Loucy (cell line): ENCODE measurements around the gene SSTR3.
"Not testable (repeated sequence)": the region's sequence is repeated elsewhere in the genome, so short reads cannot be mapped to it uniquely, and the experiment has no call there.

Experiments
- H2AFZ ChIP-seq: fragments of 200-600 bp; sonication (generic); 2 replicates; pipeline ENCODE4 v1.6.0; 2016; ENCODE audit warnings: antibody characterized with exemption, mild to moderate bottlenecking, low read length, moderate library complexity
- H3F3A ChIP-seq: fragments of 200-600 bp; 2 replicates; pipeline ENCODE4 v1.6.0; 2016; ENCODE audit warnings: antibody characterized with exemption, low read depth, mild to moderate bottlenecking
- H3K27me3 ChIP-seq: fragments of 200-600 bp; sonication (generic); 2 replicates; pipeline ENCODE4 v1.6.1; 2014; ENCODE audit warnings: low read length, mild to moderate bottlenecking; ENCODE audit not compliant: insufficient read depth, poor library complexity, severe bottlenecking
- H3K36me3 ChIP-seq: fragments of 200-600 bp; sonication (generic); 2 replicates; pipeline ENCODE4 v1.6.1; 2016; ENCODE audit warnings: low read length; ENCODE audit not compliant: insufficient read depth
- H3K4me1 ChIP-seq: fragments of 200-600 bp; sonication (generic); 2 replicates; pipeline ENCODE4 v1.5.1; 2014; ENCODE audit warnings: low read length, mild to moderate bottlenecking; ENCODE audit not compliant: insufficient read depth, poor library complexity, severe bottlenecking
- H3K4me2 ChIP-seq: fragments of 200-600 bp; sonication (generic); 2 replicates; pipeline ENCODE4 v1.6.0; 2014; ENCODE audit warnings: antibody characterized with exemption, low read length, low read depth, mild to moderate bottlenecking; ENCODE audit not compliant: poor library complexity, severe bottlenecking
- H3K4me3 ChIP-seq: fragments of 200-600 bp; sonication (generic); 2 replicates; pipeline ENCODE4 v1.5.1; 2014; ENCODE audit warnings: low read length, mild to moderate bottlenecking, mixed read lengths; ENCODE audit not compliant: poor library complexity, severe bottlenecking
- H3K79me2 ChIP-seq: fragments of 200-600 bp; sonication (generic); 2 replicates; pipeline ENCODE4 v1.6.1; 2014; ENCODE audit warnings: low read length; ENCODE audit not compliant: insufficient read depth
- H3K9ac ChIP-seq: fragments of 200-600 bp; sonication (generic); 2 replicates; pipeline ENCODE4 v1.6.0; 2014; ENCODE audit warnings: mild to moderate bottlenecking, low read depth, low read length, moderate library complexity; ENCODE audit not compliant: poor library complexity, severe bottlenecking
- H3K9me2 ChIP-seq: fragments of 200-600 bp; sonication (generic); replicated peaks from 2 replicates; pipeline ENCODE4 v1.6.1; 2016; ENCODE audit warnings: low read depth, low read length, mixed read lengths
- H3K9me3 ChIP-seq: fragments of 200-600 bp; sonication (generic); 2 replicates; pipeline ENCODE4 v1.6.1; 2014; ENCODE audit warnings: mild to moderate bottlenecking, antibody characterized with exemption, low read length, low read depth; ENCODE audit not compliant: insufficient read depth
- H4K20me1 ChIP-seq: fragments of 200-600 bp; sonication (generic); 2 replicates; pipeline ENCODE4 v1.6.0; 2014; ENCODE audit warnings: antibody characterized with exemption, low read length, mild to moderate bottlenecking; ENCODE audit not compliant: insufficient read depth, poor library complexity, severe bottlenecking
- EZH2phosphoT487 ChIP-seq: fragments of 200-600 bp; IDR thresholded peaks from 2 replicates; pipeline ENCODE4 v1.6.1; 2018; ENCODE audit warnings: antibody characterized with exemption, mild to moderate bottlenecking, moderate library complexity, borderline replicate concordance
- TF ChIP-seq, protein P1 (sequence below): fragments of 200-600 bp; sonication (generic); conservative IDR thresholded peaks from 2 replicates; pipeline ENCODE4 v1.5.1; 2014; ENCODE audit warnings: mild to moderate bottlenecking, antibody characterized with exemption, low read length

The SSTR3 gene

DNA sequence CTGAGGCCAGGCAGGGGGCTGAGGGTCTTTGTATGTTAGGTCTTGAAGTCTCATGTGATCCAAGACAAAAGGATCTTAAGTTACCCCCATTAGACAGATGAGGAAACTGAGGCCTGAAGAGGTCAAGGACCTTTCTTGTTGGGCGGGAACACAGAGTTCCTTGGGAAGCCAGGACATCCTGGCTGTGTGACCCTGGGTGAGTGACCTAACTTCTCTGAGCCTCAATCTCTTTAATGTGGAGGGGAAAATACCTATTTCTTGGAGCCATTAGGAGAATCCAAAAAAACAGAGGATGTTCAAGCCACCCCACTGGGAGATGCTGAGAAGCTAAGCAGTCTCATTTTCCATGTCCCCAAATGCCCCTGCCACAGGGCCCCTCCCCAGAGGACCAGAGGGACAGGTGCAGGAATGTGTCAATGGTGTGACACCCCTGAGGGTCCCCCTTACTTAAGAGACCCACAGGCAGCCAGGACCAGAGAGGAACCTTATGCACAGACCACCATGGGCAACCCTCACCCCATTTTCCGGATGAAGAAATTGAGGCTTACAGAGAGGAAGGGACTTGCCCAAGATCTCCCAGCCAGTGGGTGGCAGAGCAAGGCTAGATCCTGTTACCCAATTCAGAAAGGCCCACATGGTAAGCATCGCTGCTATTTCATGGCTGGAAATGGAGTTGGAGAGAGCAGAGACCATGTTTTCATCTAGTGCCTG, 23.8 kb upstream of the SSTR3 start:
- H3K4me2 ChIP-seq: peak overlapping the region; percentile 45
- TF ChIP-seq EZH2phosphoT487: no peak
- TF ChIP-seq, protein P1, sequence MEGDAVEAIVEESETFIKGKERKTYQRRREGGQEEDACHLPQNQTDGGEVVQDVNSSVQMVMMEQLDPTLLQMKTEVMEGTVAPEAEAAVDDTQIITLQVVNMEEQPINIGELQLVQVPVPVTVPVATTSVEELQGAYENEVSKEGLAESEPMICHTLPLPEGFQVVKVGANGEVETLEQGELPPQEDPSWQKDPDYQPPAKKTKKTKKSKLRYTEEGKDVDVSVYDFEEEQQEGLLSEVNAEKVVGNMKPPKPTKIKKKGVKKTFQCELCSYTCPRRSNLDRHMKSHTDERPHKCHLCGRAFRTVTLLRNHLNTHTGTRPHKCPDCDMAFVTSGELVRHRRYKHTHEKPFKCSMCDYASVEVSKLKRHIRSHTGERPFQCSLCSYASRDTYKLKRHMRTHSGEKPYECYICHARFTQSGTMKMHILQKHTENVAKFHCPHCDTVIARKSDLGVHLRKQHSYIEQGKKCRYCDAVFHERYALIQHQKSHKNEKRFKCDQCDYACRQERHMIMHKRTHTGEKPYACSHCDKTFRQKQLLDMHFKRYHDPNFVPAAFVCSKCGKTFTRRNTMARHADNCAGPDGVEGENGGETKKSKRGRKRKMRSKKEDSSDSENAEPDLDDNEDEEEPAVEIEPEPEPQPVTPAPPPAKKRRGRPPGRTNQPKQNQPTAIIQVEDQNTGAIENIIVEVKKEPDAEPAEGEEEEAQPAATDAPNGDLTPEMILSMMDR: no peak
- H3F3A ChIP-seq: peaks cover 5% of the 10 kb centered on the region

DNA sequence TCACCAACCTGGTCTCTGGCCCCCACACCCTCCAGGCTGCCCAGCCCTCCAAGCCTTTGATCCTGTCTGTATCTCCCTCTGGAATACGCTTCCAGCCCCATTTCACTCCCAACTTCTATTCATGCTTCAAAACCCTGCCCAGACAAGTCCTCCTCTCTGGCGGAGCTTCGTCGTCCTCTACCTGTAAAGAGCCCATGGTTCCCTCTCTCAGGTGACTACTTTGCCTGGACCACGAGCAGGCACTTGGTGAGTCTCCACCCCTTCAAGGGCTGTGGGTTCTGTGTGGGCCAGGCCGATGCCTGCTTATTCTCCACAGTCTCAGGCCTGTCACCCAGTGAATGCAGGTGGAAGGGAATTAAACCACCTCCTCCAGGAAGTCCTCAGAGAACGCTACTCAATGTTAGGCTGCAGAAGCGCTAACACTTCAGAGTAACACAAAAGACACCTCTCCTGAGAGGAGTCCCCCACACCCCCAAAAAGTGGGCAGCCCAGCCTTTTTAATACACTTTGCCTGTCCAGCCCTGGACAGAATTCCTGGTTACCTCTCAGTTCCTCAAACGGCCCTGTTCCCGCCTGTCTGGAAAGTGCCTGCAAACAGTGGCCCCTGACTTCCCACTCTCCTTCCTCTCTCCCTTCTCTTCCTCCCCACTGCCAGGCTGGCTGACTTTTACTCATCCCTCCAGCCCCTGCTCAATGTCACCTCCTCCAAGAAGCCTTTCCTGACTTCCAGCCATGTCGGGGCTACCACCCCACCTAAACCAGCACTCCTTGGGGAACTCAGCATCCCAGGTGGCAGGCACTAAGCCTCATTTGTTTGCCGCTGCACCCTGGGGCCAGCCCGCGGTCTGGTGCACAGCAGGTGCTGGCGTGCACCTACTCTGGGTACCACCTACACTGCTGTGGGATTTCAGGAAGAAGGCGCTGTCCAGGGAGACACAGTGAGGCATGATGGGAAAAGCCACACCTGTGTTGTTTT, 22.7 kb upstream of the SSTR3 start:
- peaks cover 92% of the 10 kb centered on the region for H4K20me1 ChIP-seq
- H3K9me3 ChIP-seq: no peaks in the 10 kb centered on the region
- peaks cover 13% of the 10 kb centered on the region for H3F3A ChIP-seq
- H3K4me2 ChIP-seq: peak overlapping the region; percentile 45
- TF ChIP-seq EZH2phosphoT487: no peak
- TF ChIP-seq, protein P1: no peak
- H3K36me3 ChIP-seq: peaks cover 83% of the 10 kb centered on the region; the same call in 1 of the 2 replicates
- H3K4me3 ChIP-seq: no peak overlapping the region
- H2AFZ ChIP-seq: no peak overlapping the region
- H3K9ac ChIP-seq: no peak overlapping the region
- H3K9me2 ChIP-seq: no peaks in the 10 kb centered on the region
- H3K4me1 ChIP-seq: peaks cover 71% of the 10 kb centered on the region
- peaks cover 91% of the 10 kb centered on the region for H3K79me2 ChIP-seq
- no peaks in the 10 kb centered on the region for H3K27me3 ChIP-seq

More for the DNA sequence above, 23.8 kb upstream of the SSTR3 start:
- no peak overlapping the region for H2AFZ ChIP-seq
- H3K27me3 ChIP-seq: no peaks in the 10 kb centered on the region
- H4K20me1 ChIP-seq: peaks cover 94% of the 10 kb centered on the region
- no peaks in the 10 kb centered on the region for H3K9me3 ChIP-seq
- H3K4me1 ChIP-seq: peaks cover 73% of the 10 kb centered on the region
- no peak overlapping the region for H3K4me3 ChIP-seq
- no peak overlapping the region for H3K9ac ChIP-seq
- peaks cover 99% of the 10 kb centered on the region for H3K79me2 ChIP-seq
- H3K36me3 ChIP-seq: peaks cover 88% of the 10 kb centered on the region; the same call in 1 of the 2 replicates
- H3K9me2 ChIP-seq: no peaks in the 10 kb centered on the region

DNA sequence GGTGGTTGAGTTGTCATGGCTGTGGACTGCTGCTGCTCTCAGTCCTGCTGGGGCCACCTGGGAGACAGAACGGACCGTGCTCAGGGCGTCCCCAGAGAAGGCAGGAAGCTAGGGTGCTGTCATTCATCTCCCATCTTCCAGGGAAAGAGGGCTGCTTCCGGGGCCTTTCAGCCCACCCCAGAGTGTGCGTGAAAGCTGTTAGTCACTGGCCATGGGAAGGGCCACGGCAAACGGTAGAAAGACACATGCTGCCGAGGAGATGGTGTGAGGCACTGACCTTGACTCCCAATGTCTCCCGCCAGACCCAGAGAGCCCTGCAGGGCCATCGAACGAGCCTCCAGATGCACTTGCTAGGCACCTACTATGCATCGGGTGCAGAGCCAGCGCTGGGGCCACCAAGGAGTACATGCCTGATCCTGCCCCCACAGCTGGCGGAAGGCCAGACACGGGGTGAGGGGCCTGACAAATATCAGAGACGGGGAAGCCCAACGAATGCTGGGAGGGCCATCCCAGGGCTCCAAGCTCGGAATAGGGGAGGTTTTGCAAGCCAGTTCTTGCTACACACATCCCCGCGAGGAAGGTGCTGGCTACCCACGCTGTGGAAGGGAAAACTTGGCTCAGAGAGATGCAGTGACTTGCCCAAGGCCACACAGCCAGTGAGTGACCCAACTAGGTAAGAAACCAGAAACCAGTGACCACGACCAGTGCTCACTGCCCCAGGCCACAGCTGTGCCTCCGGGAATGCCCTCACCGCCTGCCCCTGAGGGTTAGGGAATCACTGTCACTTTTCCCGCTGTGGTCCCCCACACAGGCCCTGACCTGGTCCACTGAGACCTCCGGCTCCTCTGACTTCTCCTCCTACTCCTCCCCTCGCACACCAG, 21.7 kb upstream of the SSTR3 start:
- Histone ChIP-seq H3F3A (peaks cover 13% of the 10 kb centered on the region), H3K4me3 (no peak overlapping the region), H2AFZ (no peak overlapping the region), H4K20me1 (peaks cover 82% of the 10 kb centered on the region), H3K79me2 (peaks cover 90% of the 10 kb centered on the region), H3K9me3 (no peaks in the 10 kb centered on the region), H3K4me2 (no peak overlapping the region), H3K4me1 (peaks cover 70% of the 10 kb centered on the region), H3K27me3 (no peaks in the 10 kb centered on the region), H3K9ac (no peak overlapping the region), H3K9me2 (no peaks in the 10 kb centered on the region), H3K36me3 (peaks cover 81% of the 10 kb centered on the region; the same call in 1 of the 2 replicates)
- no peak for TF ChIP-seq EZH2phosphoT487
- TF ChIP-seq, protein P1: no peak

DNA sequence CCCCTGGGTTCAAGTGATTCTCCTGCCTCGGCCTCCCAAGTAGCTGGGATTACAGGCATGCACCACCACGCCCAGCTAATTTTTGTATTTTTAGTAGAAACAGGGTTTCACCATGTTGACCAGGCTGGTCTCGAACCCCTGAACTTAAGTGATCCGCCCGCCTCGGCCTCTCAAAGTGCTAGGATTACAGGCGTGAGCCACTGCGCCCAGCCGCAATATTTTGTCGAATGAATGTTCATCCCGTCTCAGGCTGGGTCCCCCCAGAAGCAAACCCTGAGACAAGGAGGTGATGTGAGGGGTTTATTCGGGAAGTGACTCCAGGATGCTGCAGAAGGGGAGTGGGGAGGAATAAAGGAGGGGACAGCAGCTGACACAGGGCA, 21.1 kb upstream of the SSTR3 start:
- not testable (repeated sequence) for H3K9me3 ChIP-seq, H3K9me2 ChIP-seq, H3K9ac ChIP-seq, H3K4me3 ChIP-seq, H3K27me3 ChIP-seq, H2AFZ ChIP-seq, H3K4me2 ChIP-seq
- Histone ChIP-seq H3K4me1 (peaks cover 70% of the 10 kb centered on the region), H4K20me1 (peaks cover 78% of the 10 kb centered on the region), H3K36me3 (peaks cover 85% of the 10 kb centered on the region; the same call in 1 of the 2 replicates), H3F3A (peaks cover 13% of the 10 kb centered on the region), H3K79me2 (peaks cover 90% of the 10 kb centered on the region)
